GM12801 (cell line): Measurements from ENCODE around the gene PDZRN3.

Source experiments
- TF ChIP-seq, protein P1 (sequence below): IDR thresholded peaks from one replicate; pipeline ENCODE4 v1.5.1; 2011; ENCODE audit warnings: control low read depth; ENCODE audit not compliant: insufficient read length; ENCODE audit errors: extremely low read depth

The PDZRN3 gene

GRCh38 chr3:73349657-73350056, 275.1 kb downstream of the PDZRN3 start:
- TF ChIP-seq, protein P1, sequence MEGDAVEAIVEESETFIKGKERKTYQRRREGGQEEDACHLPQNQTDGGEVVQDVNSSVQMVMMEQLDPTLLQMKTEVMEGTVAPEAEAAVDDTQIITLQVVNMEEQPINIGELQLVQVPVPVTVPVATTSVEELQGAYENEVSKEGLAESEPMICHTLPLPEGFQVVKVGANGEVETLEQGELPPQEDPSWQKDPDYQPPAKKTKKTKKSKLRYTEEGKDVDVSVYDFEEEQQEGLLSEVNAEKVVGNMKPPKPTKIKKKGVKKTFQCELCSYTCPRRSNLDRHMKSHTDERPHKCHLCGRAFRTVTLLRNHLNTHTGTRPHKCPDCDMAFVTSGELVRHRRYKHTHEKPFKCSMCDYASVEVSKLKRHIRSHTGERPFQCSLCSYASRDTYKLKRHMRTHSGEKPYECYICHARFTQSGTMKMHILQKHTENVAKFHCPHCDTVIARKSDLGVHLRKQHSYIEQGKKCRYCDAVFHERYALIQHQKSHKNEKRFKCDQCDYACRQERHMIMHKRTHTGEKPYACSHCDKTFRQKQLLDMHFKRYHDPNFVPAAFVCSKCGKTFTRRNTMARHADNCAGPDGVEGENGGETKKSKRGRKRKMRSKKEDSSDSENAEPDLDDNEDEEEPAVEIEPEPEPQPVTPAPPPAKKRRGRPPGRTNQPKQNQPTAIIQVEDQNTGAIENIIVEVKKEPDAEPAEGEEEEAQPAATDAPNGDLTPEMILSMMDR = no peak

DNA sequence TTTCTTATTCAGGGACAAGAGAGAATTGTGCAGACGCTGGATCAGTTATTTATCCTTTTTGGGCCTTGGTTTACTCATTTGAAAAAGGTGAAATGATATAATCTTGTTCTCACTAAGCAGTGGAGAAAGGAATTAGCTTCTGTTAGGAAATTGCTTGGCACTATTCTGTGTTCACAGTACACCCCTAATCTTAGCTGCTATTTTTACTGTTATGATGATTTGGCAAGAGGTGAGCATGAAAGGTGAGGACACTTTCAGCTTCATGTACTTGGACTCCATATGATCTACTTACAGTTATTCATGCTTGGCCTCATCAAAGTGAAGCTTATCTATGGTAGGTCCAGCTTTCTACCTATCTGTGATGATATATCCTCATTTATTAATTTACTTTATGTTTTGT, 282.7 kb downstream of the PDZRN3 start:
- TF ChIP-seq, protein P1 = no peak

DNA sequence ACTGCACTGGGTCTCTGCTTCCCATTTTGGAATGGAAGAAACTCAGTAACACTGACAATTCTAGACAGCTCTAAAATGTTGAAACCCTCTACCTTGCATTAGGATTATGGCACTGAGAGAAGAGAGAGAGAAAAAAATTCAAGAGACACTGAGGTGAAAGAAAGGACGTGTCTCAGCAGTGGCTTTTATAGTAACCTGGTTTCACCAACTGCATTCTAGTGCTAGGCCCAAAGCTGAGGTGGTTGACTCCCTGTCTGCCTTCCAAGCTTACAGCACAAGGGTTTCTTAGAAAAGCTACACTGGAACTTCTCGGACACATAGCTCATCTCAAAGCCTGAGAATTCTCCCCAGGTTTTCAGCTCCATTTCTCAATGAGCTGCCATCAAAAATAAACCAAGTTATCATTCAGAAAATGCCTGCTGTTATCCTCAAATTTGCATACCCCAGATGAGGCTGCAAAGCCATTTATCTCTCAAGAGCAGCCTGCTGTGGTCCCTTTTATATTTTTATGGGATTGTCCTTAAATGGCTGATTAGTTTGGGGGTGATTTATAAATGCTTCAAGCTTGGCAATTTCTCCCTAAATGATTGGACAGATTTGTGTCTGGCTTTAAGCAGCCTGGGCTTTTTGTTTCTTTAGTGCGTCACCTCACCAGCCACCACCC, 283.3 kb downstream of the PDZRN3 start:
- TF ChIP-seq, protein P1 = no peak

DNA sequence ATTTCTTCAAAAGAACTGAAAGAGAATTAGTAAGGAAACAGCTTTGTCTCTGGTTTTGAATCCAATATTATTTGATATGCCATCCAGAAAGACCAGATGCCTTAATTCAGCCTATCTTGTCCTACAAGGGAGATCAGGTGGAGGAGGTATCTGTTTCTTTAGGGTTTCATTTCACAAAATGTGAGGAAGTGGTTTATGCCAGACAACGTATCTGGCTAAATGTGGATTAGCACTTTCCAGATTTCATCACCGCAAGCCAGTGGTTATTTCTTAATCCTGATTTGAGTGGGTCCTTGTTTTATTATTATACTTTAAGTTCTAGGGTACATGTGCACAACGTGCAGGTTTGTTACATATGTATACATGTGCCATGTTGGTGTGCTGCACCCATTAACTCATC, 292.2 kb downstream of the PDZRN3 start:
- TF ChIP-seq, protein P1 = no peak
